ENCODE data around the gene EXOSC1. TPM values are rescaled to one million over a fixed set of nuclear protein-coding genes. Genes with fewer than 3 reads are reported as not detected.

The EXOSC1 gene, protein sequence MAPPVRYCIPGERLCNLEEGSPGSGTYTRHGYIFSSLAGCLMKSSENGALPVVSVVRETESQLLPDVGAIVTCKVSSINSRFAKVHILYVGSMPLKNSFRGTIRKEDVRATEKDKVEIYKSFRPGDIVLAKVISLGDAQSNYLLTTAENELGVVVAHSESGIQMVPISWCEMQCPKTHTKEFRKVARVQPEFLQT
- total RNA-seq, result 36.5 and 44.2 TPM in 2 replicates

DNA sequence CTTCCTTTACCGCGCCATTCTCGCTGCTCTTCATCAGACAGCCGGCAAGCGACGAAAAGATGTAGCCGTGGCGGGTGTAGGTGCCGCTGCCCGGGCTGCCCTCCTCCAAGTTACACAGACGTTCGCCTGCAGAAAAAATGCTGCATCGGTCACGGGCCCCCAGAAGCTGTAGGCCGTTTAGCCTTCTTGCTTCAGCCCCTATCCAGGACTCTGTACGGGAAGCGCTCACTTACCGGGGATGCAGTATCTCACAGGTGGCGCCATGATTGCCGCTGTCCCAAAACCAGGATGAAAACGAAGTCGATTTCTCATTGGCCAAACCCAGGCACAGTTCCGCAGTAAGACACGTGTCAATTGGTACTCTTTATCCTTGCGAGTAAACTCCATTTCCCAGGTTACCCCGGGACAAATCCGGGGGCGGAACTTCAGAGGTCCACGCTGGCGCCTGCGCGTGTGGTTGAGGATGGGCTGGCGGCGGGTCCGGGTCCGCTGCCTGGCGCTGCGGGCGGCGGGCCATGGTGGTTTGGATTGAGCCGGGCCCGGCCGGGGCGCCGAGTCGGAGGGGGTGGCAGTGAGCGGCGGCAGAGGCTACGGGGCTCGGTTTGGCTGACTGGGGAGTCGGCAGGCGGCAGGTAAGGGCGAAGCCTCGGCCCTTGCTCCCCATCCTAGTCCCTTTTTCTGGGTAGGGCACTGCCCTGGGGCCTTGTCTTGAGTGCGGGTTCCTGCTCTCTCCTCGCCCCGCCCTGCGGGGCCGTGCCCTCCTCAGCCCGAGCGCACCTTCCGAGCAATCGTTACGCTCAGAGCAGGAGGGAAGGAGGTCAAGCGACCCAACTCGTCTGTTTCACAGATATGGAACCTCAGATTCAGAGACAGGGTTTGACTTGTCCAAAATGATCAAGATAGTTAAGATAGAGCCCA lies at the start of gene EXOSC1, which contains the start of gene ZDHHC16:
EXOSC1 (minus strand) TSS at position 285 of the 918 bp plus-strand sequence; CDS start at position 264, 21 bp downstream.
ZDHHC16 (plus strand) TSS at position 454 of the 918 bp plus-strand sequence. CDS start 5,501 bp downstream, outside the sequence.

DNA sequence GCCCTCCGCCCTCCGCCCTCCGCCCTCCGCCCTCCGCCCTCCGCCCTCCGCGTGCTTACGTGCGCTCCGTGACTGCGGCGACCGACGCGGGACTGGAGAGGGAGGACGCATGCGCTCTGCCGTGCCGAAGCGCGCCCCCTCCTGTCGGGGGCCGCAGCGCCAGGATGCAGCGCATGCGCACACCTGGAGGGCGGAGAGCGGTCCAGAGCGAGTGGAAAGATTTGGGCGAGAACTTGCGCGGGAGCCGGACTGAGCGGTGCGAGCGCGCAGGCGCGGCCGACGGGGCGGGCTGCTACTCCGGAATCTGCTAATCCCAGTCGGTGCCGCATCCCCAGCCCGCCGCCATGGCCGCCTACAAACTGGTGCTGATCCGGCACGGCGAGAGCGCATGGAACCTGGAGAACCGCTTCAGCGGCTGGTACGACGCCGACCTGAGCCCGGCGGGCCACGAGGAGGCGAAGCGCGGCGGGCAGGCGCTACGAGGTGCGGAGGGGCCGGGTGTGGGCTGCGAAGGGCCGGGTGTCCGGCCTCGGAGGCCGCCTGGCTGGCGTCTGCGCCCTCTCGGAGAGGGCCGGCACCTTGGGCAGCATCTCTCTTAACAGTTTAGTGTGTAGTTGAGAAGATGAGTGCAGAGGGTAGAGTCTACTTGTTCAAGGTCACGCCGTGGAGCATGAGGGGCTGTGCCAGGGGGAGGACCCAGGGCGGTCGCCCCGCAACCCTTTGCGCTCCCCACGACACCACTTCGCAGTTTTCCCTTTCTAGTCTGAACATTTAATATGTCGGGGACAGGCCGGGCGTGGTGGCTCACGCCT lies 19.6 kb downstream of the EXOSC1 start, which contains the start of gene PGAM1:
PGAM1 (plus strand) TSS at position 228 of the 812 bp plus-strand sequence; CDS start at position 345, 117 bp downstream.

DNA sequence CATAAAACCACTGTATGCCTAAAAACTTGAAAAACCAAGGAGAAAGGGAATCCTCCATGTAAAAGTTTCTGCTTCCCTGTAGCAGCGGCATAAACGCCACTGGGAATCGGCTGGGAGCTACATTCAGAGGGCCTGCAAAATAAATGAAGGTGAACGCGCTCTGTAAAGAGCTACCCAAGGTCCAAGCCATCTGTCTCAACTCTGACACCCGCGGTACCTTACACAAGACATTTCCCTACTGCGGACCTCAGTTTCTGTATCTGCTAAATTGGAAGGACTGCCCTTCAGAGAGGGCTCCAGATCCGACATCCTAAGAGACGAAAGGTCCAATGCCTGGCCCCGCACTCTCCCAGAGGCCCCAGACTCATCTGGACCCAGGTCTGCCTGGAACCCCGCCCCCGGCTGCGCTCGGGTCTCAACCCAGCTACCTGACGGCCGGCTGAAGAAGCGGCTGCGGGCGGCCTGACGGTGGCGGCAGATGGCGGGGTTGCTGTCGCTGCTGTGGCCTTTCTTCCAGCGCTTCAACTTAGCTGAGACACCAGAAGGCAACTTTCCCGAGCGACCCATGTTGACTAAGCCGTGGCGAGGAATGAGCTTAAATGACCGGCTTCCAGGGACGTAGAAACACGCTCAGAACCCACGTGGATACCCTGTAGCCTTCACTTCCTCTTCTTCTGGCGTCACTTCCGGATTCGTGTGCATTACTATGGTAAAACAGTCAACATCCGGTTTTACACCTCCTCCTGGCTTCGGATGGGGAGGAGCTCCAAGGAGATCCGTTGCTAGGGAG lies 44.9 kb downstream of the EXOSC1 start, which contains the start of gene RRP12:
RRP12 (minus strand) TSS at position 676 of the 790 bp plus-strand sequence; CDS start at position 567, 109 bp downstream.

Small RNAs within 50 kb of the gene (small RNA-seq; reads per million reads assigned to genes)
- not detected for gene RF00019

Other genes starting within 250 kb of the EXOSC1 start
- 3.7 and 4.3 TPM in 2 replicates for gene ARHGAP19, start 153.4 kb downstream of the EXOSC1 start, total RNA-seq
- gene FRAT1, start 126.7 kb downstream of the EXOSC1 start, total RNA-seq, result 2.1 and 2.6 TPM in 2 replicates
- gene FRAT2, start 111.3 kb downstream of the EXOSC1 start, total RNA-seq, result 5.0 and 6.5 TPM in 2 replicates
- 14.0 and 15.2 TPM in 2 replicates for gene RRP12, start 44.7 kb downstream of the EXOSC1 start, total RNA-seq
- 524 and 551 TPM in 2 replicates for gene PGAM1, start 19.8 kb downstream of the EXOSC1 start, total RNA-seq
- gene ZDHHC16, start 169 bp upstream of the EXOSC1 start, total RNA-seq, result 45.9 and 46.9 TPM in 2 replicates
- gene MMS19, start 52.4 kb upstream of the EXOSC1 start, total RNA-seq, result 56.3 and 57.9 TPM in 2 replicates
- gene UBTD1, start 52.9 kb upstream of the EXOSC1 start, total RNA-seq, result 14.0 and 16.1 TPM in 2 replicates
- gene ANKRD2, start 126.8 kb upstream of the EXOSC1 start, total RNA-seq, result 0.86 and 1.0 TPM in 2 replicates
- 5.0 and 6.5 TPM in 2 replicates for gene HOGA1, start 138.4 kb upstream of the EXOSC1 start, total RNA-seq
- 0.32 and 0.52 TPM in 2 replicates for gene C10orf62, start 143.7 kb upstream of the EXOSC1 start, total RNA-seq
- 4.3 and 6.1 TPM in 2 replicates for gene MORN4, start 187.5 kb upstream of the EXOSC1 start, total RNA-seq
- gene PI4K2A, start 194.7 kb upstream of the EXOSC1 start, total RNA-seq, result 25.5 and 28.8 TPM in 2 replicates
- gene AVPI1, start 241.2 kb upstream of the EXOSC1 start, total RNA-seq, result 62.7 and 97.2 TPM in 2 replicates